Nephron (organoid): Measurements from ENCODE around the gene LDB2.

Source experiments
- H3K27ac Mint-ChIP-seq, 3 experiments: 2 replicates each; pipeline ENCODE4 v1.8.0; 2020; ENCODE audit warnings: mixed read lengths in 3 of 3, mild to moderate bottlenecking in 2 of 3, moderate library complexity in 1 of 3
- H3K27me3 Mint-ChIP-seq: 2 replicates; pipeline ENCODE4 v1.8.0; 2021; ENCODE audit warnings: low read depth, mild to moderate bottlenecking, moderate library complexity, mixed read lengths
- H3K36me3 Mint-ChIP-seq: 2 replicates; pipeline ENCODE4 v1.8.0; 2020; ENCODE audit warnings: low read depth, mixed read lengths
- H3K4me1 Mint-ChIP-seq: 2 replicates; pipeline ENCODE4 v1.8.0; 2020; ENCODE audit warnings: mixed read lengths
- H3K4me3 Mint-ChIP-seq, 3 experiments: 2 replicates each; pipeline ENCODE4 v1.8.0; 2020; ENCODE audit warnings: mild to moderate bottlenecking in 3 of 3, mixed read lengths in 3 of 3, moderate library complexity in 2 of 3
- H3K9me3 Mint-ChIP-seq: 2 replicates; pipeline ENCODE4 v1.8.0; 2020; ENCODE audit warnings: mixed read lengths
- TF ChIP-seq, protein P1 (sequence below), 3 experiments: fragments of 200-600 bp; sonication (generic); IDR thresholded peaks; one replicate each; pipeline ENCODE4 v1.5.0; 2021; ENCODE audit warnings: antibody characterized with exemption in 3 of 3; ENCODE audit not compliant: unreplicated experiment in 3 of 3

Gene LDB2

DNA sequence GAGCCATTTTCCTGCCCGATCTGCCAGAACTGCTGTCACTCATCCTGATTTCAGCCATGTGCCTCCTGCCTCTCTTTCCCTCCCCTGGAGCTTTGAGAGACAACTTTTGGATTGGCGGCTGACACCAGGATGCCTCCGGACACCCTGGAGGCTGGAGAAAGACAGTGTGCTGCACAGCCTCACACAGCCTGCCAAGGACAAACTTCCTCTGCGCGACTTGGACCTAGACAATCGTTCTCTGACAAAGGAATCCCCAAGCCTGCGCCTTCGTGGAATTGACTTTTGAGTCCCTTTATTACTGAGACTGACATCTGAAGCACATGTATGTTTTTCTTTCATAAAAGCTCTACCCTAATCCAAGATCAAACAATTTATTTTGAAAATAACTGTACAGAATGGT is 10.8 kb upstream of the LDB2 start:
- H3K4me3 Mint-ChIP-seq, result peak overlapping the region in 1 of 3 experiments; percentile 39
- peaks cover 7% of the 10 kb centered on the region for H3K9me3 Mint-ChIP-seq
- no peaks in the 10 kb centered on the region for H3K36me3 Mint-ChIP-seq
- peaks cover 4% of the 10 kb centered on the region for H3K4me1 Mint-ChIP-seq
- TF ChIP-seq, protein P1, sequence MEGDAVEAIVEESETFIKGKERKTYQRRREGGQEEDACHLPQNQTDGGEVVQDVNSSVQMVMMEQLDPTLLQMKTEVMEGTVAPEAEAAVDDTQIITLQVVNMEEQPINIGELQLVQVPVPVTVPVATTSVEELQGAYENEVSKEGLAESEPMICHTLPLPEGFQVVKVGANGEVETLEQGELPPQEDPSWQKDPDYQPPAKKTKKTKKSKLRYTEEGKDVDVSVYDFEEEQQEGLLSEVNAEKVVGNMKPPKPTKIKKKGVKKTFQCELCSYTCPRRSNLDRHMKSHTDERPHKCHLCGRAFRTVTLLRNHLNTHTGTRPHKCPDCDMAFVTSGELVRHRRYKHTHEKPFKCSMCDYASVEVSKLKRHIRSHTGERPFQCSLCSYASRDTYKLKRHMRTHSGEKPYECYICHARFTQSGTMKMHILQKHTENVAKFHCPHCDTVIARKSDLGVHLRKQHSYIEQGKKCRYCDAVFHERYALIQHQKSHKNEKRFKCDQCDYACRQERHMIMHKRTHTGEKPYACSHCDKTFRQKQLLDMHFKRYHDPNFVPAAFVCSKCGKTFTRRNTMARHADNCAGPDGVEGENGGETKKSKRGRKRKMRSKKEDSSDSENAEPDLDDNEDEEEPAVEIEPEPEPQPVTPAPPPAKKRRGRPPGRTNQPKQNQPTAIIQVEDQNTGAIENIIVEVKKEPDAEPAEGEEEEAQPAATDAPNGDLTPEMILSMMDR (IDR thresholded peaks at IDR 0.05; ENCODE audit: unreplicated experiment in 3 of 3), result no peak
- H3K27ac Mint-ChIP-seq, result peak overlapping the region in 1 of 3 experiments; percentile 30
- H3K27me3 Mint-ChIP-seq, result no peaks in the 10 kb centered on the region

DNA sequence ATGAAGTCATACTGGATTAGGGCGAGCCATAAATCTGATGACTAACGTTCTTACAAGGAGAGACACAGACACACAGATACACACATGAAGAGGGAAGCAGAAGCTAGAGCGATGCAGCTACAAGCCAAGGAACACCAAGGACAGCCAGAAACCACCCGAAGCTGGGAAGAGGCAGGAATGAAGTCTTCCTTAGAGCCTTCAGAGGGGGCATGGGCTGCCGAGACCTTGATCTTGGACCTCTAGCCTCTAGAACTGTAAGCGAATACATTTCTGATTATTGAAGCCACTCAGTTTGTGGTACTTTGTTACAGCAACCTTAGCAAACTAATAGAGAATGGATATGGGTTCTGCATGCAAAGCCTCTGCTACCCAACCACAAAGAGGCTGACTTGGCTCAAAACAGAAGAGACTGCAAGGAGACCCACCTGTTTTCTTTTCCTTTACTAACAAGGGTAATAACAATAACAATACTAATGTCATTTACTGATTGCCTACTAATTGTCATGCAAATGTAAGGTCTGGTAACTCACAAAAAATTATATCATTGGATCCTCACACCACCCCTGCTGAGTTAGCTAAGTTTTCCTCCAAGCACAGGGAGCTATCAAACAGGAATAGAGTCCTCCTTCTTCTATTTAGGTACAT is 10.1 kb upstream of the LDB2 start:
- H3K9me3 Mint-ChIP-seq, result peaks cover 6% of the 10 kb centered on the region
- no peaks in the 10 kb centered on the region for H3K36me3 Mint-ChIP-seq
- peaks cover 4% of the 10 kb centered on the region for H3K4me1 Mint-ChIP-seq
- no peaks in the 10 kb centered on the region for H3K27me3 Mint-ChIP-seq
- H3K4me3 Mint-ChIP-seq, result no peak overlapping the region
- H3K27ac Mint-ChIP-seq, result no peak overlapping the region
- TF ChIP-seq, protein P1 (IDR thresholded peaks at IDR 0.05; ENCODE audit: unreplicated experiment in 3 of 3), result no peak

DNA sequence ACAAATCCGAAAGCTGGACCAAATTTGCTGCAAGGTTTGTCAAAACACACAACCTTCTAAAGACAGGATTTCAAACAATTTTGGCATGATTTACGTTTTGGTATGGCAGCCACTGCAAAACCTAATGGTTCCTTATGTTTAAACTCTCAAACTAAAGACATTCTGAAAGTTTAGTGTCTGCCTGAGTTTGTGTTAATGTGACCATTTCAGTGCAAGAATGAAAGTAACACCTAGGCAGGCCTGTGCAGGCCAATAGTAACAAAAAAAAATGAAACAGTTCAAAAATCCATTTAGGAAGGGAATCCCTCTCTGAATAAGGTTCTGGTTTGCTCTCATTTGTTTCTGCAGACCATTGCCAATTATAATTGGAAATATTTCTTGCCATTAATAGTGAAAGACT is 1.9 kb upstream of the LDB2 start:
- Mint-ChIP-seq H3K27me3 (no peaks in the 10 kb centered on the region), H3K36me3 (no peaks in the 10 kb centered on the region), H3K4me3 (no peak overlapping the region), H3K4me1 (peaks cover 31% of the 10 kb centered on the region), H3K27ac (peak overlapping the region; percentile 91 to 98 (median 96)), H3K9me3 (no peaks in the 10 kb centered on the region)
- TF ChIP-seq, protein P1 (IDR thresholded peaks at IDR 0.05; ENCODE audit: unreplicated experiment in 3 of 3), result no peak

DNA sequence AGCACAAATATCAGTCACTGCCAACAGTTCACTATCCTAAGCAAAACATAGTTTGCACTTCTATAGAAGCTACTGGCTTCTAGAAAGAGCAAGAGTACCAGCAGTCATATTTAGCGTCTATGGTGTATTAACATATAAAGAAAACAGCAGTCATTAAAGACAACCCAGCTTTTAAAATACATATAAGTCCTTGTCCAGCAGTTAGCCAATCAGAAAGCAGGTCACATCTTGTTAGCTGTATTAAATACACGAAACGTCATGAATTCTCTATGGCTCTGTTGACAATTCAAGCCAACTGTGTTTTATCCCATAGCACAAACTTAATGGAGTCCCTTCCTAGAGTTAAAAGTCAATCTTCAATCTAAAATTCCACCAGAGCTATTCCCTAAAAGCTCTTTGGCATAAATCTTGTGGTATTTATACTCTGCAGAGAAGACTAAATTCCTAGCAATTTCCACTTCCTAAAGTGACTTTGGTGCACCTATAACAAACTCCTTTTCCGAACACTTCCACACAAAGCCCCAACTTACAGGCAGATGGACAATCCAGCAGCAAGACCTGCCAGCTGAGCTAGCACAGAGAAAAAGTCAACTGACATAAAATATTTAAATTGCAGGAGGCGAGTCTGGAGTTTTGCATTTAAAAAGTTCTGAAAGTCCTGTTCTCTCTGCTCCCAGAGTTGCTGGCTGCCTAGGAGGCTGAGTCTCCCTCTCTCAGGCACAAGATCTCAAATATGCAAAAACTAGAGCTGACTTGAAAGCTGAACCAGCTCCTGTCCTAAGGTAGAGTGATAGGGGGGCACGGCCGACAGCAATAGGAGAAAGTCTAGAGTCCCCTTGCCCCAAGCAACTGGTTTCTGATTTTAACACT is 1.3 kb downstream of the LDB2 start:
- Mint-ChIP-seq H3K27ac (peak overlapping the region; percentile 94 to 98 (median 96)), H3K27me3 (no peaks in the 10 kb centered on the region), H3K4me1 (peaks cover 54% of the 10 kb centered on the region), H3K4me3 (peak overlapping the region; percentile 87 to 95 (median 90)), H3K36me3 (no peaks in the 10 kb centered on the region), H3K9me3 (no peaks in the 10 kb centered on the region)
- TF ChIP-seq, protein P1 (IDR thresholded peaks at IDR 0.05; ENCODE audit: unreplicated experiment in 3 of 3), result no peak

DNA sequence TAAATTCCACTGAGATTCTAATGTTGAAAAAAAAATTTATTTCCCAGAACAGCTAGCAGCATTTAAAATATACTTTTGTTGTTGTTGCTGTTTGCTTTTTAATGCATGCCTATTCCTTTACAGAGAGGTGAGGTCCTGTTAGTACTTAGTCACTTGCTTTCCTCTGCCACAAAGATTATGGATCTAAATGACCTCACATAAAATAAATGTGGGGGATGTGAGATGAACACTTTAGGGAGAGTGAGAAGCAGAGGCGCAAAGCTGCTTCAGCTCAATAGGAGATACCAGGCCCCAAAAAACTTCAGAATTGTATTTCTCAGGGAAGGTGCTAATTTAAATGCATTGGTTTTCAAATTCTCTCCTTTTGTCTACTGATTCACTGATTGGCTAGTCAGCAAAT is 4.0 kb downstream of the LDB2 start:
- H3K36me3 Mint-ChIP-seq, result no peaks in the 10 kb centered on the region
- H3K4me3 Mint-ChIP-seq, result peak overlapping the region; percentile 71 to 80 (median 79)
- TF ChIP-seq, protein P1 (IDR thresholded peaks at IDR 0.05; ENCODE audit: unreplicated experiment in 3 of 3), result no peak
- H3K4me1 Mint-ChIP-seq, result peaks cover 50% of the 10 kb centered on the region
- no peaks in the 10 kb centered on the region for H3K27me3 Mint-ChIP-seq
- peak overlapping the region; percentile 91 to 95 (median 94) for H3K27ac Mint-ChIP-seq
- H3K9me3 Mint-ChIP-seq, result no peaks in the 10 kb centered on the region
